ENCODE data around the gene SIK3. TPM values are rescaled to one million over a fixed set of nuclear protein-coding genes. Genes with fewer than 3 reads are reported as not detected.

Gene SIK3
- total RNA-seq, 2 donors from 2014 or later: 26.2 to 77.6 TPM

- no peak overlapping the region for H3K27ac ChIP-seq
- 69% methylated on average over 4 of the region's 4 CpGs for WGBS
- no peak for TF ChIP-seq POLR2AphosphoS5 (IDR thresholded peaks at IDR 0.05)
- TF ChIP-seq POLR2A (IDR thresholded peaks at IDR 0.05): no peak
- no peak for TF ChIP-seq CTCF (IDR thresholded peaks at IDR 0.05)
- no peaks in the 10 kb centered on the region for H3K27me3 ChIP-seq (replicated peaks; ENCODE audit: insufficient read depth)
- DNase-seq (ENCODE audit: low spot score): no peak
- intact Hi-C loops (cut with DNase I): no loop called here
- H3K36me3 ChIP-seq: no peaks in the 10 kb centered on the region
- H3K9me3 ChIP-seq: no peaks in the 10 kb centered on the region
- no peaks in the 10 kb centered on the region for H3K4me1 ChIP-seq (replicated peaks)
- H3K4me3 ChIP-seq: no peak overlapping the region
Observed at GRCh38 chr11:116972691-116973090, 125.5 kb downstream of the SIK3 start.

GRCh38 chr11:116970485-116971292, 127.5 kb downstream of the SIK3 start:
- DNase-seq (ENCODE audit: low spot score): no peak
- Histone ChIP-seq H3K4me3 (no peak overlapping the region), H3K9me3 (no peaks in the 10 kb centered on the region), H3K27ac (no peak overlapping the region), H3K4me1 (replicated peaks) (no peaks in the 10 kb centered on the region), H3K36me3 (no peaks in the 10 kb centered on the region), H3K27me3 (replicated peaks; ENCODE audit: insufficient read depth) (no peaks in the 10 kb centered on the region)
- WGBS: 87% methylated on average over 6 of the region's 6 CpGs
- TF ChIP-seq POLR2AphosphoS5 (IDR thresholded peaks at IDR 0.05): no peak
- no peak for TF ChIP-seq CTCF (IDR thresholded peaks at IDR 0.05)
- TF ChIP-seq POLR2A (IDR thresholded peaks at IDR 0.05): no peak
- intact Hi-C loops (cut with DNase I): no loop called here

GRCh38 chr11:116969694-116970093, 128.5 kb downstream of the SIK3 start:
- Histone ChIP-seq H3K36me3 (no peaks in the 10 kb centered on the region), H3K27me3 (replicated peaks; ENCODE audit: insufficient read depth) (no peaks in the 10 kb centered on the region), H3K27ac (no peak overlapping the region), H3K9me3 (no peaks in the 10 kb centered on the region), H3K4me1 (replicated peaks) (no peaks in the 10 kb centered on the region), H3K4me3 (no peak overlapping the region)
- intact Hi-C loops (cut with DNase I): no loop called here
- DNase-seq (ENCODE audit: low spot score): no peak
- TF ChIP-seq POLR2AphosphoS5 (IDR thresholded peaks at IDR 0.05) (no peak), POLR2A (IDR thresholded peaks at IDR 0.05) (no peak), CTCF (IDR thresholded peaks at IDR 0.05) (no peak)
- 90% methylated on average over 2 of the region's 2 CpGs for WGBS

- Histone ChIP-seq H3K4me3 (no peak overlapping the region), H3K9me3 (no peaks in the 10 kb centered on the region), H3K27ac (no peak overlapping the region), H3K36me3 (no peaks in the 10 kb centered on the region), H3K27me3 (replicated peaks; ENCODE audit: insufficient read depth) (no peaks in the 10 kb centered on the region), H3K4me1 (replicated peaks) (no peaks in the 10 kb centered on the region)
- intact Hi-C loops (cut with DNase I): no loop called here
- TF ChIP-seq CTCF (IDR thresholded peaks at IDR 0.05) (no peak), POLR2AphosphoS5 (IDR thresholded peaks at IDR 0.05) (no peak), POLR2A (IDR thresholded peaks at IDR 0.05) (no peak)
- no peak for DNase-seq (ENCODE audit: low spot score)
- 93% methylated on average over 4 of the region's 4 CpGs for WGBS
Observed at GRCh38 chr11:116964269-116964668, 134.0 kb downstream of the SIK3 start.

GRCh38 chr11:116963813-116964212, 134.4 kb downstream of the SIK3 start:
- H3K9me3 ChIP-seq: no peaks in the 10 kb centered on the region
- intact Hi-C loops (cut with DNase I): no loop called here
- H3K27me3 ChIP-seq (replicated peaks; ENCODE audit: insufficient read depth): no peaks in the 10 kb centered on the region
- H3K36me3 ChIP-seq: no peaks in the 10 kb centered on the region
- no peaks in the 10 kb centered on the region for H3K4me1 ChIP-seq (replicated peaks)
- no peak for DNase-seq (ENCODE audit: low spot score)
- TF ChIP-seq POLR2A (IDR thresholded peaks at IDR 0.05) (no peak), CTCF (IDR thresholded peaks at IDR 0.05) (no peak), POLR2AphosphoS5 (IDR thresholded peaks at IDR 0.05) (no peak)
- H3K4me3 ChIP-seq: no peak overlapping the region
- H3K27ac ChIP-seq: no peak overlapping the region
- 82% methylated on average over 4 of the region's 4 CpGs for WGBS

Data from prostate gland (tissue), 2 donors.